Activated CD4-positive, alpha-beta T cell treated with anti-CD3 and anti-CD28 coated beads, Interleukin-2, amount 10 ng/mL, durations not matched to agents 24 days and 14 days (primary cell): ENCODE data around the gene CDT1. TPM values are rescaled to one million over a fixed set of nuclear protein-coding genes. Genes with fewer than 3 reads are reported as not detected.

Source experiments
- DNase-seq: peaks from one replicate; pipeline ENCODE4 v3.0.0; 2022
- H3K27ac Mint-ChIP-seq: one replicate; pipeline ENCODE4 v1.8.0; 2022; ENCODE audit warnings: mild to moderate bottlenecking, mixed read lengths
- H3K27me3 Mint-ChIP-seq: one replicate; pipeline ENCODE4 v1.8.0; 2022; ENCODE audit warnings: mixed read lengths
- H3K36me3 Mint-ChIP-seq: one replicate; pipeline ENCODE4 v1.8.0; 2022; ENCODE audit warnings: low read depth, mild to moderate bottlenecking, mixed read lengths
- H3K4me1 Mint-ChIP-seq: one replicate; pipeline ENCODE4 v1.8.0; 2021; ENCODE audit warnings: mixed read lengths
- H3K4me3 Mint-ChIP-seq: one replicate; pipeline ENCODE4 v1.8.0; 2022; ENCODE audit warnings: mild to moderate bottlenecking, moderate library complexity, mixed read lengths
- H3K9me3 Mint-ChIP-seq: one replicate; pipeline ENCODE4 v1.8.0; 2021; ENCODE audit warnings: mixed read lengths
- intact Hi-C: fragments of 100-400 bp; cut with micrococcal nuclease; formaldehyde crosslinking; loops from one replicate; pipeline ENCODE4 v1.15.1; 2023
- total RNA-seq: library from RNA; stranded (reverse); gene quantifications from 2 replicates; pipeline ENCODE4 v1.2.3, GENCODE V29; 2022

The CDT1 gene
- total RNA-seq, 1 donor from 2014 or later = 93.2 TPM

DNA sequence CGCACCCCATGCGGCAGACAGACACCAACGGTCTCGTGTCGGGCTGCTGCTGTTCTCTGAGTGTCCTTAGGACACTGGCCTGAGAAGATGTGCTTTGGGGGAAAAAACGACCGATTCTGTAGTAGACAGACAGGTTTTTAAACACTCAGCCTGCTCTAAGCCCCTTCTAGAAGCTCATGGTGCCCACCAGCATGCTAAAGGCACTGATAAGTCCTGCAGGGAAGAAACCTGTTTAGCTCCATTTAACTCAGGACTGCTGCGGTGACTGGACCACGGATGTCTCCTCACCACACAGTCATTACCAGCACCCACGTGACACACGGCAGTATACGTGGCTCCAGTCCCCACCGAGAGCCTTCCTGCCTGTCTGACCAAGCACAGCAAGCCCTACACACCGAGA is 27.2 kb downstream of the CDT1 start:
- H3K27ac Mint-ChIP-seq = no peak overlapping the region

DNA sequence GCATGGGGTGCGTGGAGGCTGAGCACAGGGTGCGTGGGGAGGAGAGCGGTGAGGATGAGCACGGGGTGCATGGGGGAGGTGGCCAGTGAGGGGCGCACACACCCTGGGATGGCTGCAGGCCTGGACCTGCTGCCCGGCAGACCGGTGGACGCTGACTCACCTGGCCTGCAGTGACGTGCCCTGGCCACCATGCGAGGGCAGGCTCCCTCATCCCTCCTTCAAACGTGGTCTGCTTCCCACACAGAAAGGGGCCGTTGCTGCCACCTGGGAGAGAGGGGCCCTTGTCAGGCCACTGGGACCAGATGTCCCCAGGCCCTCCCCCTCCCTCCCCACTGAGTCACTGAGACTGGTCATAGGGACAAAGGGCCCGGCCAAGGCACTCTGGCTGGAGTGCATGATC is 28.2 kb downstream of the CDT1 start:
- no peak overlapping the region for H3K27ac Mint-ChIP-seq
- H3K36me3 Mint-ChIP-seq = no peaks in the 10 kb centered on the region
- DNase-seq = no peak
- H3K27me3 Mint-ChIP-seq = no peaks in the 10 kb centered on the region
- intact Hi-C loops = no loop called here
- no peaks in the 10 kb centered on the region for H3K9me3 Mint-ChIP-seq
- H3K4me3 Mint-ChIP-seq = no peak overlapping the region
- no peaks in the 10 kb centered on the region for H3K4me1 Mint-ChIP-seq

More for the DNA sequence above, 27.2 kb downstream of the CDT1 start:
- Mint-ChIP-seq H3K36me3 (peaks cover 2% of the 10 kb centered on the region), H3K4me1 (no peaks in the 10 kb centered on the region), H3K4me3 (no peak overlapping the region), H3K9me3 (no peaks in the 10 kb centered on the region), H3K27me3 (no peaks in the 10 kb centered on the region)
- no peak for DNase-seq
- intact Hi-C loops = no loop called here

DNA sequence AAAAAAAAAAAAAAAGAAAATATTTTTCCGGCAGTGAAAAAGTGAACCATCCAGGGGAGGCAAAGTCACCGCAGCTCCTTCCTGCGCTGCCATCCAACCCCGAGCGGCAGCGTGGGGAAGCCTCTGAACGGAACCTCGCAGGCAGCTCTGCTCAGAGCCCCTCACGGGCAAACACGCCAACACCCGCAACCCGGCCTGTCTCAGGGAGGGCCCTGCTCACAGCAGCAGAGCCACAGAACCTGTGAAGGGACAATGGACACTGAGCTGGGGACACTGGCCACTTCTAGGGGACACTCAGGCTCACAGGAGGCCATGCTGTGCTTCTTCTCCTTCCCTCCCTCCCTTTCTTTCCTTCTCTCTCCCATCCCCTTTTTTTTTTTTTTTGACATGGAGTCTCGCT is 29.5 kb downstream of the CDT1 start:
- Mint-ChIP-seq H3K4me1 (no peaks in the 10 kb centered on the region), H3K27me3 (no peaks in the 10 kb centered on the region), H3K36me3 (no peaks in the 10 kb centered on the region), H3K9me3 (no peaks in the 10 kb centered on the region), H3K27ac (no peak overlapping the region), H3K4me3 (no peak overlapping the region)
- DNase-seq = no peak
- intact Hi-C loops = no loop called here

GRCh38 chr16:88834670-88835069 is 31.1 kb downstream of the CDT1 start:
- DNase-seq = no peak
- intact Hi-C loops = no loop called here
- H3K27me3 Mint-ChIP-seq = no peaks in the 10 kb centered on the region
- H3K36me3 Mint-ChIP-seq = no peaks in the 10 kb centered on the region
- no peaks in the 10 kb centered on the region for H3K4me1 Mint-ChIP-seq
- no peaks in the 10 kb centered on the region for H3K9me3 Mint-ChIP-seq
- no peak overlapping the region for H3K4me3 Mint-ChIP-seq
- no peak overlapping the region for H3K27ac Mint-ChIP-seq

DNA sequence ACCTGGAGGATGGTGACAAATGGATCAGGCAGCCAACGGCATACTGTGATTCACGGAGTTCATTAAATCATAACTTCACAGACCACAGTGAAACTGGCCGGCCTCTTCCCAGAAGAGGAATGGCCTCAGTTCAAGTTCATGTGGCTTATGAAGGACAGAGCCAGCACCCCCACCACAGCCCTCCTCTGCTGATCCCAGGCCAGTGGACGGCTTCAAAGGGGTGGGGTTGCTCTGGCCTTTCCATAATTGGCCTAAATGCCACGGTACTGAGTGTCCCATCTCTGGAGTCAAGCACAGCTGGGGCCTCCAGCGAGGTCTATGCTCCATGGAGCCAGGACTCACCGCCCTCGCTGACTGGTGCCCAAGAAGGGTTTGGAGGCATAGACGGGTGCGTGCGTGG is 31.8 kb downstream of the CDT1 start:
- H3K27me3 Mint-ChIP-seq = no peaks in the 10 kb centered on the region
- DNase-seq = no peak
- H3K9me3 Mint-ChIP-seq = no peaks in the 10 kb centered on the region
- intact Hi-C loops = no loop called here
- H3K4me1 Mint-ChIP-seq = no peaks in the 10 kb centered on the region
- H3K36me3 Mint-ChIP-seq = no peaks in the 10 kb centered on the region
- no peak overlapping the region for H3K4me3 Mint-ChIP-seq
- H3K27ac Mint-ChIP-seq = no peak overlapping the region

- intact Hi-C loops = no loop called here
- Mint-ChIP-seq H3K4me3 (no peak overlapping the region), H3K27ac (no peak overlapping the region), H3K36me3 (no peaks in the 10 kb centered on the region), H3K9me3 (no peaks in the 10 kb centered on the region), H3K27me3 (no peaks in the 10 kb centered on the region), H3K4me1 (no peaks in the 10 kb centered on the region)
- no peak for DNase-seq
Observed at GRCh38 chr16:88835818-88836217, 32.2 kb downstream of the CDT1 start.

DNA sequence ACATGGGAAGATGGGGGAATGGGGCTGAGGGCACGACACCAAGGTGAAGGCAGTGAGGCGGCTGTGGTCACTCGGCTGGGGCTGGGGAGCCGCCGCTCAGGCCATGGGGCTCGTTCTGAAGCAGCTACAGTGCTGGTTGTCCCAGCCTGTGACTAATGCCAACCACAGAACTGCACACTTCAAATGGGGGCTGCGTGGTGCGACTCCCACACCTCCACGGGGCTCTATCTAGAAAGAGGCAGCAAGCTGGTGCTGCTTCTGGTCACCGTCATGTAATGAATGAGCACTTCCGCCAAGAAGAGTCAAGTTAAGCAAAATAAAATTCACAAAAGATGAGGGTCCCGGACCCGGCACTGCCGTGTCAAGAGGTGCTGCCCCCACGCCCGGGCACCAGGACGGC is 33.2 kb downstream of the CDT1 start:
- no peaks in the 10 kb centered on the region for H3K9me3 Mint-ChIP-seq
- H3K36me3 Mint-ChIP-seq = no peaks in the 10 kb centered on the region
- intact Hi-C loops = no loop called here
- no peak overlapping the region for H3K27ac Mint-ChIP-seq
- no peak overlapping the region for H3K4me3 Mint-ChIP-seq
- no peaks in the 10 kb centered on the region for H3K27me3 Mint-ChIP-seq
- H3K4me1 Mint-ChIP-seq = no peaks in the 10 kb centered on the region
- DNase-seq = no peak

DNA sequence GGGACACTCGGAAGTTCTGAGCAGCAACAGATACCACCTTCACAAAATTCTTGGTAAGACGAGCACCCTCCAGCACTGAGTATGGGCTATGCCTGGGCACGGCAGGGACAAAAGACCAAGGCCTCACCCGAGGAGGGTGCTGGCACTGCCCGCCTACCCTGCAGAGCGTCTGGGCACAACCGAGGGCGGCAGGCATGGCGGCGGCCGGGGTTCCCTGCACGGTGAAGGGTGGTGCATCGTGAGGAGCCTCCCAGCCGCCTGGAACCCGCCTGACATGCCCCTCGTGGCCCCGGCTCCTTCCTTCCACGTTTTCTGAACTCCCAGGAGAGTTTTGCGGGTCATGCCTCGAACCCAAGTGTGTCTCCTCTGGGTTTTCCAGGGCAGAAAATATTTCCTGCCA is 34.2 kb downstream of the CDT1 start:
- DNase-seq = no peak
- H3K27ac Mint-ChIP-seq = no peak overlapping the region
- H3K9me3 Mint-ChIP-seq = no peaks in the 10 kb centered on the region
- no peaks in the 10 kb centered on the region for H3K4me1 Mint-ChIP-seq
- H3K27me3 Mint-ChIP-seq = no peaks in the 10 kb centered on the region
- intact Hi-C loops = no loop called here
- H3K4me3 Mint-ChIP-seq = no peak overlapping the region
- H3K36me3 Mint-ChIP-seq = no peaks in the 10 kb centered on the region

DNA sequence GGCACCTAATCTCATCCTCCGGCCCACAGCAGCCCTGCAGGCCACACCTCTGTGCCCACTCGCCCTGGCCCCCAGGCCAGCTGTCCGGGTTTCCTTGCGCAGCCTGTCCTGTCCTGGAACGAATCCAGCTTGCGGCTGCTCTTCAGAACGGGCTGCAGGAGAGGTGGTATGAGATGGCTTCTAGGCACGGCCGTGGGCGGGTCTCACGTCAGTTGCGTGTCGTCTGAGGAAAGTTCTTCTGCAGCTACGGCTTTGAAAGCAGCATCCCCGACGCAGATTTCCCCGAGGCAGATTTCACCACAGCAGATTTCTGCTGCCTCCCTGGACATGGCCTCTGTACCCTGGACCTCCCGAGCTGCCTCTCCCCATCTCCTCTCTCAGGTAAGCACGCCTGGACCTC is 35.0 kb downstream of the CDT1 start:
- Mint-ChIP-seq H3K36me3 (no peaks in the 10 kb centered on the region), H3K4me3 (no peak overlapping the region), H3K9me3 (no peaks in the 10 kb centered on the region), H3K27ac (no peak overlapping the region), H3K4me1 (no peaks in the 10 kb centered on the region), H3K27me3 (no peaks in the 10 kb centered on the region)
- intact Hi-C loops = no loop called here
- DNase-seq = no peak

DNA sequence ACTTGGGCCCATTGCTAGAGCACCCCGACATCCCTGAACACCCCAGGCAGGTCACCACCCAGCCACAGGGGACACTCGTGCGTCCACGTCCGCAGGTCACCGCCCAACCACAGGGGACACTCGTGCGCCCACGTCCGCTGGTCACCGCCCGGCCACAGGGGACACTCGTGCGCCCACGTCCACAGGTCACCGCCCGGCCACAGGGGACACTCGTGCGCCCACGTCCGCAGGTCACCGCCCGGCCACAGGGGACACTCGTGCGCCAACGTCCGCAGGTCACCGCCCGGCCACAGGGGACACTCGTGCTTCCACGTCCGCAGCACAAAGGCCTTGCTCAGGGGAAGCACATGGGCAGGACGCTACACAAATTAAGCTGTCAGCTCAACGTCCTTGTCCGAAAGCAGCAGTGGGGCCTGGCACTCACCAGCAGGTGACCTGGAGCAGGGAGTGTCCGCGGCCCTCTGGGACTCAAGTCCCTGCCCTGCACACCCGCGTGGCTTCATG is 35.5 kb downstream of the CDT1 start:
- Mint-ChIP-seq H3K4me1 (no peaks in the 10 kb centered on the region), H3K36me3 (no peaks in the 10 kb centered on the region), H3K9me3 (no peaks in the 10 kb centered on the region), H3K27me3 (no peaks in the 10 kb centered on the region), H3K4me3 (no peak overlapping the region), H3K27ac (no peak overlapping the region)
- intact Hi-C loops = no loop called here
- DNase-seq = no peak

GRCh38 chr16:88839745-88840599 is 36.4 kb downstream of the CDT1 start:
- Mint-ChIP-seq H3K36me3 (no peaks in the 10 kb centered on the region), H3K4me1 (no peaks in the 10 kb centered on the region), H3K27ac (no peak overlapping the region), H3K9me3 (no peaks in the 10 kb centered on the region), H3K4me3 (no peak overlapping the region), H3K27me3 (no peaks in the 10 kb centered on the region)
- no peak for DNase-seq
- intact Hi-C loops = no loop called here

DNA sequence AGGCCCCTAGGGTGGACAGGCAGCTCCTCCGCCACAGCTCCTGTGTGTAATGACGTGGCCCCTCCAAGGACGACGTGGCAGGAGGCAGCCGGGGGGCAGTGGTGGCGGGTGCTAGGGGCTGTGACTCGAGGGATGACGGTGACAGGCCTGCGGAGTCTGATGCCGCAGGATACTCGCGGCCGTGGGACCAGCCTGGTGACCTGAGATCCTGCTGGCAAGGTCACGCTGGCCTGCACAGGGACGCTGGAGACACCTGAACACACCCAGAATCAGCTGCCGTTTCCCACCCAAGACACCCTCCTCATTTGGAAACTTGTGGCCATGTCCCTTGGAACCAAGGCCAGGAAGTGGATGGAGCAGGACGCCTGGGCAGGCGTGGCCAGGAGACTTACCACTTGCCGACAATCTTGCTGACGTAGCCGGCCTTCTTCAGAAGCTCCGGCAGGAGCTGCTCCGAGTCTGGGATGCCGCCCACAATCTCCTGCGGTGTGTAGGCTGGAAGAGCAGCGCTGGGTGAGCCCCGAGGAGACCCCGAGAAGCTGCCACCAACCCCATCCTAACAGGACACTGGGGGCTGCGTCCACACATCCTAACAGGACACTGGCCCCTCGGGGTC is 37.1 kb downstream of the CDT1 start:
- Mint-ChIP-seq H3K4me1 (no peaks in the 10 kb centered on the region), H3K4me3 (no peak overlapping the region), H3K36me3 (no peaks in the 10 kb centered on the region), H3K9me3 (no peaks in the 10 kb centered on the region), H3K27me3 (no peaks in the 10 kb centered on the region), H3K27ac (no peak overlapping the region)
- intact Hi-C loops = no loop called here
- no peak for DNase-seq

- H3K27ac Mint-ChIP-seq = no peak overlapping the region
- H3K27me3 Mint-ChIP-seq = no peaks in the 10 kb centered on the region
- intact Hi-C loops = no loop called here
- H3K4me1 Mint-ChIP-seq = no peaks in the 10 kb centered on the region
- H3K9me3 Mint-ChIP-seq = no peaks in the 10 kb centered on the region
- DNase-seq = no peak
- H3K36me3 Mint-ChIP-seq = no peaks in the 10 kb centered on the region
- no peak overlapping the region for H3K4me3 Mint-ChIP-seq
Observed at GRCh38 chr16:88841521-88842307, 38.1 kb downstream of the CDT1 start.

GRCh38 chr16:88842308-88842756 is 38.7 kb downstream of the CDT1 start:
- Mint-ChIP-seq H3K4me1 (no peaks in the 10 kb centered on the region), H3K36me3 (no peaks in the 10 kb centered on the region), H3K27ac (no peak overlapping the region), H3K9me3 (no peaks in the 10 kb centered on the region), H3K27me3 (no peaks in the 10 kb centered on the region), H3K4me3 (no peak overlapping the region)
- DNase-seq = no peak
- intact Hi-C loops = no loop called here
